K562 (cell line): ENCODE measurements around the gene LITAF. TPM values are rescaled to one million over a fixed set of nuclear protein-coding genes. Genes with fewer than 3 reads are reported as not detected.

ENCODE experiments used
- BACH1 ChIP-seq: fragments of 200-800 bp; sonication (Bioruptor generic); IDR thresholded peaks from 2 replicates; pipeline ENCODE4 v1.6.1; 2016; ENCODE audit warnings: missing genetic modification characterization, missing compliant biosample characterization
- CCNT2 ChIP-seq: IDR thresholded peaks from 2 replicates; pipeline ENCODE4 v1.6.1; 2011; ENCODE audit warnings: borderline replicate concordance, low read depth, mild to moderate bottlenecking, moderate library complexity, mixed read lengths, low read length; ENCODE audit not compliant: insufficient read length; ENCODE audit errors: extremely low read depth
- ESRRA ChIP-seq: fragments of 450-650 bp; IDR thresholded peaks from 2 replicates; pipeline ENCODE4 v1.6.1; 2014; ENCODE audit warnings: low read depth, mild to moderate bottlenecking, moderate library complexity, borderline replicate concordance
- GABPB1 ChIP-seq: sonication (generic); formaldehyde crosslinking; IDR thresholded peaks from 2 replicates; pipeline ENCODE4 v1.8.0; 2022; ENCODE audit warnings: mild to moderate bottlenecking, missing genetic modification reagents
- GABPB2 ChIP-seq: fragments of 250-450 bp; sonication (Bioruptor Pico); conservative IDR thresholded peaks from 2 replicates; pipeline ENCODE4 v1.5.1; 2021; ENCODE audit warnings: mild to moderate bottlenecking
- KAT7 ChIP-seq: sonication (generic); formaldehyde crosslinking; IDR thresholded peaks from 2 replicates; pipeline ENCODE4 v1.8.0; 2022; ENCODE audit warnings: missing genetic modification reagents, mild to moderate bottlenecking, borderline replicate concordance
- L3MBTL2 ChIP-seq: fragments of 450-650 bp; IDR thresholded peaks from 2 replicates; pipeline ENCODE4 v1.6.1; 2016; ENCODE audit warnings: mild to moderate bottlenecking, moderate library complexity
- MAFG ChIP-seq: fragments of 450-650 bp; conservative IDR thresholded peaks from 2 replicates; pipeline ENCODE4 v1.6.1; 2016; ENCODE audit warnings: missing genetic modification characterization, missing compliant biosample characterization
- NCOA1 ChIP-seq: fragments of 450-650 bp; IDR thresholded peaks from 2 replicates; pipeline ENCODE4 v1.6.1; 2016; ENCODE audit warnings: low read depth
- NFRKB ChIP-seq: fragments of 450-650 bp; IDR thresholded peaks from 2 replicates; pipeline ENCODE4 v1.6.1; 2016; ENCODE audit warnings: low read depth
- NR3C1 ChIP-seq: sonication (generic); formaldehyde crosslinking; IDR thresholded peaks from 2 replicates; pipeline ENCODE4 v1.8.1; 2022; ENCODE audit warnings: missing genetic modification reagents
- SPI1 ChIP-seq: IDR thresholded peaks from 2 replicates; pipeline ENCODE4 v1.6.1; 2011; ENCODE audit warnings: low read depth, low read length, control low read depth, borderline replicate concordance
- ZNF121 ChIP-seq: sonication (generic); formaldehyde crosslinking; conservative IDR thresholded peaks from 2 replicates; pipeline ENCODE4 v1.8.0; 2022; ENCODE audit warnings: missing genetic modification reagents
- ZNF561 ChIP-seq: fragments of 450-650 bp; formaldehyde crosslinking; conservative IDR thresholded peaks from 2 replicates; pipeline ENCODE4 v1.4.0; 2020; ENCODE audit warnings: mild to moderate bottlenecking, moderate library complexity
- ZNF75A ChIP-seq: fragments of 450-650 bp; formaldehyde crosslinking; IDR thresholded peaks from 2 replicates; pipeline ENCODE4 v1.4.0; 2020; ENCODE audit warnings: mild to moderate bottlenecking
- ZSCAN29 ChIP-seq: fragments of 450-650 bp; IDR thresholded peaks from 2 replicates; pipeline ENCODE4 v1.6.1; 2017
- polyA plus RNA-seq, 8 experiments: library from polyadenylated mRNA; depleted of rRNA in 4 of 8; stranded (reverse) in 5 of 8; unstranded in 3 of 8; fragments of >200 nt; fragmentation: Nextera tagmentation in 2 of 8; fragmentation: Illumina TruSeq in 1 of 8; extraction: Ambion mirVana in 2 of 8; extraction: Trizol in 1 of 8; gene quantifications; 2 replicates each; pipeline versions ENCODE4 v1.2.1 to v1.2.3, GENCODE V29; 2011 to 2014; ENCODE audit warnings: inconsistent platforms in 1 of 8, missing spikeins in 1 of 8
- total RNA-seq, 7 experiments: library from RNA; depleted of rRNA in 6 of 7; stranded (reverse); fragments of >200 nt in 6 of 7; fragmentation: Illumina TruSeq in 2 of 7; extraction: Trizol in 2 of 7; gene quantifications; 2 replicates each; pipeline versions ENCODE4 v1.2.1 to v1.2.3, GENCODE V29; 2011 to 2021; ENCODE audit warnings: low replicate concordance in 1 of 7
- TF ChIP-seq, protein P1 (sequence below): sonication (generic); formaldehyde crosslinking; IDR thresholded peaks from 2 replicates; pipeline ENCODE4 v1.8.0; 2022; ENCODE audit warnings: mild to moderate bottlenecking, missing genetic modification reagents, borderline replicate concordance
- TF ChIP-seq, protein P2 (sequence below), 2 experiments: fragments of 450-650 bp; formaldehyde crosslinking in 1 of 2; IDR thresholded peaks; 2 replicates each; pipeline versions ENCODE4 v1.4.0 to v1.6.1; 2014 to 2020; ENCODE audit warnings: mild to moderate bottlenecking in 2 of 2, borderline replicate concordance in 1 of 2, low read depth in 1 of 2

Gene LITAF
- total and polyA plus RNA-seq, 9 of the 15 experiments (the other 6 are each of a cell fraction or from before 2014, with no cell fraction given), result 4.1 to 17.8 (median 11.9) TPM

GRCh38 chr16:11613381-11614303 lies 26.9 kb upstream of the LITAF start (continued):
- TF ChIP-seq, protein P1, sequence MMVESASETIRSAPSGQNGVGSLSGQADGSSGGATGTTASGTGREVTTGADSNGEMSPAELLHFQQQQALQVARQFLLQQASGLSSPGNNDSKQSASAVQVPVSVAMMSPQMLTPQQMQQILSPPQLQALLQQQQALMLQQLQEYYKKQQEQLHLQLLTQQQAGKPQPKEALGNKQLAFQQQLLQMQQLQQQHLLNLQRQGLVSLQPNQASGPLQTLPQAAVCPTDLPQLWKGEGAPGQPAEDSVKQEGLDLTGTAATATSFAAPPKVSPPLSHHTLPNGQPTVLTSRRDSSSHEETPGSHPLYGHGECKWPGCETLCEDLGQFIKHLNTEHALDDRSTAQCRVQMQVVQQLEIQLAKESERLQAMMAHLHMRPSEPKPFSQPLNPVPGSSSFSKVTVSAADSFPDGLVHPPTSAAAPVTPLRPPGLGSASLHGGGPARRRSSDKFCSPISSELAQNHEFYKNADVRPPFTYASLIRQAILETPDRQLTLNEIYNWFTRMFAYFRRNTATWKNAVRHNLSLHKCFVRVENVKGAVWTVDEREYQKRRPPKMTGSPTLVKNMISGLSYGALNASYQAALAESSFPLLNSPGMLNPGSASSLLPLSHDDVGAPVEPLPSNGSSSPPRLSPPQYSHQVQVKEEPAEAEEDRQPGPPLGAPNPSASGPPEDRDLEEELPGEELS (CRISPR knock-in tag), result no peak
- TF ChIP-seq, protein P2, sequence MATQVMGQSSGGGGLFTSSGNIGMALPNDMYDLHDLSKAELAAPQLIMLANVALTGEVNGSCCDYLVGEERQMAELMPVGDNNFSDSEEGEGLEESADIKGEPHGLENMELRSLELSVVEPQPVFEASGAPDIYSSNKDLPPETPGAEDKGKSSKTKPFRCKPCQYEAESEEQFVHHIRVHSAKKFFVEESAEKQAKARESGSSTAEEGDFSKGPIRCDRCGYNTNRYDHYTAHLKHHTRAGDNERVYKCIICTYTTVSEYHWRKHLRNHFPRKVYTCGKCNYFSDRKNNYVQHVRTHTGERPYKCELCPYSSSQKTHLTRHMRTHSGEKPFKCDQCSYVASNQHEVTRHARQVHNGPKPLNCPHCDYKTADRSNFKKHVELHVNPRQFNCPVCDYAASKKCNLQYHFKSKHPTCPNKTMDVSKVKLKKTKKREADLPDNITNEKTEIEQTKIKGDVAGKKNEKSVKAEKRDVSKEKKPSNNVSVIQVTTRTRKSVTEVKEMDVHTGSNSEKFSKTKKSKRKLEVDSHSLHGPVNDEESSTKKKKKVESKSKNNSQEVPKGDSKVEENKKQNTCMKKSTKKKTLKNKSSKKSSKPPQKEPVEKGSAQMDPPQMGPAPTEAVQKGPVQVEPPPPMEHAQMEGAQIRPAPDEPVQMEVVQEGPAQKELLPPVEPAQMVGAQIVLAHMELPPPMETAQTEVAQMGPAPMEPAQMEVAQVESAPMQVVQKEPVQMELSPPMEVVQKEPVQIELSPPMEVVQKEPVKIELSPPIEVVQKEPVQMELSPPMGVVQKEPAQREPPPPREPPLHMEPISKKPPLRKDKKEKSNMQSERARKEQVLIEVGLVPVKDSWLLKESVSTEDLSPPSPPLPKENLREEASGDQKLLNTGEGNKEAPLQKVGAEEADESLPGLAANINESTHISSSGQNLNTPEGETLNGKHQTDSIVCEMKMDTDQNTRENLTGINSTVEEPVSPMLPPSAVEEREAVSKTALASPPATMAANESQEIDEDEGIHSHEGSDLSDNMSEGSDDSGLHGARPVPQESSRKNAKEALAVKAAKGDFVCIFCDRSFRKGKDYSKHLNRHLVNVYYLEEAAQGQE (IDR thresholded peaks at IDR 0.05; ENCODE audit: borderline replicate concordance), result peak; percentile 35; the same call in 1 of the 2 replicates
- TF ChIP-seq, protein P2 (CRISPR knock-in tag; IDR thresholded peaks at IDR 0.05; ENCODE audit: low read depth), result no peak
- TF ChIP-seq ZNF75A (CRISPR knock-in tag) (no peak), L3MBTL2 (peak; percentile 93), NFRKB (peak; percentile 47; the same call in 1 of the 2 replicates), KAT7 (CRISPR knock-in tag) (no peak), GABPB2 (no peak), ZNF561 (CRISPR knock-in tag) (no peak), ZSCAN29 (no peak), MAFG (tag) (no peak; the same call in 1 of the 2 replicates), ESRRA (peak; percentile 83), BACH1 (tag) (0 out of 2 replicates have a peak, but pooled peaks have one; percentile 39), CCNT2 (peak; percentile 61), SPI1 (peak; percentile 51; the same call in 1 of the 2 replicates), NR3C1 (CRISPR knock-in tag) (no peak), ZNF121 (CRISPR knock-in tag) (peak; percentile 76; the same call in 1 of the 2 replicates), GABPB1 (peak; percentile 8), NCOA1 (peak; percentile 42)
